K562 (cell line): ENCODE measurements around the gene IGSF9. TPM values are rescaled to one million over a fixed set of nuclear protein-coding genes. Genes with fewer than 3 reads are reported as not detected.

Experiments
- ZBTB40 ChIP-seq, 2 experiments: fragments of 450-650 bp in 1 of 2; sonication (generic) in 1 of 2; formaldehyde crosslinking in 1 of 2; IDR thresholded peaks; 2 replicates each; pipeline versions ENCODE4 v1.7.1 to v1.9.0; 2016 to 2022; ENCODE audit warnings: inconsistent platforms in 1 of 2, mild to moderate bottlenecking in 1 of 2, missing genetic modification reagents in 1 of 2
- polyA plus RNA-seq, 8 experiments: library from polyadenylated mRNA; depleted of rRNA in 4 of 8; stranded (reverse) in 5 of 8; unstranded in 3 of 8; fragments of >200 nt; fragmentation: Nextera tagmentation in 2 of 8; fragmentation: Illumina TruSeq in 1 of 8; extraction: Ambion mirVana in 2 of 8; extraction: Trizol in 1 of 8; gene quantifications; 2 replicates each; pipeline versions ENCODE4 v1.2.1 to v1.2.3, GENCODE V29; 2011 to 2014; ENCODE audit warnings: inconsistent platforms in 1 of 8, missing spikeins in 1 of 8
- total RNA-seq, 7 experiments: library from RNA; depleted of rRNA in 6 of 7; stranded (reverse); fragments of >200 nt in 6 of 7; fragmentation: Illumina TruSeq in 2 of 7; extraction: Trizol in 2 of 7; gene quantifications; 2 replicates each; pipeline versions ENCODE4 v1.2.1 to v1.2.3, GENCODE V29; 2011 to 2021; ENCODE audit warnings: low replicate concordance in 1 of 7

IGSF9 gene
- total and polyA plus RNA-seq, 9 of the 15 experiments (the other 6 are each of a cell fraction or from before 2014, with no cell fraction given): 0.03 to 0.29 (median 0.07) TPM; not detected in 1

DNA sequence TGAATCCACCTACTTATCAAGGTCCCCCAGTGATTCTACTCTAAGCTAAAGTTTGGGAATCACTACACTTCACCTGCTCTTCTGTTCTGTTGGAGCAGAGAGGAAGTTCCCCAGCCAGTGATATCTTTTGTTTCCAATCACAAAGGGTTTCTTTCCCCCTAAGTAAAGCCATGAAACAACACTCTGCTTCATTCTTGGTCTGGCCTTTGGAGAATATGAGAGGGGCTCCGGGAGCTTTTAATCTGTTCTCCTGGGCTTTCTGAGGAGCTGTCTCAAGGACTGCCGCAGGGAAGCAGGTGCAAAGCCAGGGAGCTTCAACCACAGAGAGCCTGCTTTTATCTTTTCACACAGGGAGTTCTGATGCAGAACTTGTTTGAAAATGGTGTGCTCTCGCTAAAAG, 18.7 kb upstream of the IGSF9 start (continued):
- TF ChIP-seq ZBTB40 (IDR thresholded peaks at IDR 0.05) (no peak), ZBTB40 (CRISPR knock-in tag; IDR thresholded peaks at IDR 0.05) (no peak)
